Astrocyte (in vitro differentiated cells and primary cell): ENCODE results near the gene B4GALT5. TPM values are rescaled to one million over a fixed set of nuclear protein-coding genes. Genes with fewer than 3 reads are reported as not detected.

ENCODE experiments used
- DNase-seq: peaks from one replicate; pipeline ENCODE4 v3.0.0-alpha.2; 2010; ENCODE audit warnings: low read depth
- FAIRE-seq: peaks from 2 replicates; lab custom pipeline; 2011; peaks lifted over from hg19 to GRCh38; lab: Jason Lieb, UNC
- H2AFZ ChIP-seq: 2 replicates; pipeline ENCODE4 v1.6.0; 2012; ENCODE audit warnings: low read depth, low read length, inconsistent platforms
- H3K27ac ChIP-seq: 2 replicates; pipeline ENCODE4 v1.5.1; 2011; ENCODE audit warnings: low read depth, low read length, inconsistent platforms
- H3K27me3 ChIP-seq: 2 replicates; pipeline ENCODE4 v1.6.0; 2011; ENCODE audit warnings: low read length, inconsistent platforms; ENCODE audit not compliant: insufficient read depth
- H3K36me3 ChIP-seq: 2 replicates; pipeline ENCODE4 v1.5.1; 2011; ENCODE audit warnings: low read length, inconsistent platforms; ENCODE audit not compliant: insufficient read depth
- H3K4me1 ChIP-seq: 2 replicates; pipeline ENCODE4 v1.5.1; 2011; ENCODE audit warnings: low read length, inconsistent platforms; ENCODE audit not compliant: insufficient read depth
- H3K4me2 ChIP-seq: 2 replicates; pipeline ENCODE4 v1.6.0; 2012; ENCODE audit warnings: low read length, inconsistent platforms
- H3K4me3 ChIP-seq: 2 replicates; pipeline ENCODE4 v1.5.1; 2011; ENCODE audit warnings: low read depth, mild to moderate bottlenecking, low read length, inconsistent platforms; ENCODE audit not compliant: insufficient read depth
- H3K79me2 ChIP-seq: 2 replicates; pipeline ENCODE4 v1.6.0; 2012; ENCODE audit warnings: mild to moderate bottlenecking, low read length, inconsistent platforms; ENCODE audit not compliant: insufficient read depth
- H3K9ac ChIP-seq: 2 replicates; pipeline ENCODE4 v1.6.0; 2012; ENCODE audit warnings: mild to moderate bottlenecking, low read length, inconsistent platforms
- H3K9me3 ChIP-seq: 2 replicates; pipeline ENCODE4 v1.5.1; 2012; ENCODE audit warnings: low read depth, mild to moderate bottlenecking, low read length, inconsistent platforms; ENCODE audit not compliant: insufficient read depth
- H4K20me1 ChIP-seq: 2 replicates; pipeline ENCODE4 v1.6.0; 2012; ENCODE audit warnings: low read length, inconsistent platforms; ENCODE audit not compliant: insufficient read depth
- H3K27ac Mint-ChIP-seq: one replicate; pipeline ENCODE4 v1.8.0; 2021; ENCODE audit warnings: mild to moderate bottlenecking, mixed read lengths; ENCODE audit not compliant: unreplicated experiment
- H3K27me3 Mint-ChIP-seq: one replicate; pipeline ENCODE4 v1.8.0; 2021; ENCODE audit warnings: low read depth, mixed read lengths; ENCODE audit not compliant: unreplicated experiment
- H3K36me3 Mint-ChIP-seq: one replicate; pipeline ENCODE4 v1.8.0; 2021; ENCODE audit warnings: low read depth, mixed read lengths; ENCODE audit not compliant: unreplicated experiment
- H3K4me1 Mint-ChIP-seq: one replicate; pipeline ENCODE4 v1.8.0; 2021; ENCODE audit warnings: low read depth, mixed read lengths; ENCODE audit not compliant: unreplicated experiment
- H3K4me3 Mint-ChIP-seq: one replicate; pipeline ENCODE4 v1.8.0; 2021; ENCODE audit warnings: mild to moderate bottlenecking, moderate library complexity, mixed read lengths; ENCODE audit not compliant: unreplicated experiment
- H3K9me3 Mint-ChIP-seq: one replicate; pipeline ENCODE4 v1.8.0; 2021; ENCODE audit warnings: mild to moderate bottlenecking, mixed read lengths; ENCODE audit not compliant: unreplicated experiment
- CTCF ChIP-seq: IDR thresholded peaks from 2 replicates; pipeline ENCODE4 v1.5.1; 2011; ENCODE audit warnings: low read depth, mild to moderate bottlenecking, inconsistent platforms, low read length, moderate library complexity; ENCODE audit not compliant: insufficient read depth
- EZH2 ChIP-seq: IDR thresholded peaks from 2 replicates; pipeline ENCODE4 v1.6.1; 2012; ENCODE audit warnings: mild to moderate bottlenecking, low read length, inconsistent platforms; ENCODE audit not compliant: insufficient read depth
- total RNA-seq: library from RNA; stranded (reverse); gene quantifications from 2 replicates; pipeline ENCODE4 v1.2.1, GENCODE V29; 2021

B4GALT5 gene
- total RNA-seq, 1 donor from 2014 or later, result 41.9 TPM

GRCh38 chr20:49633023-49633422 is 80.7 kb downstream of the B4GALT5 start:
- Mint-ChIP-seq H3K36me3 (peaks cover 16% of the 10 kb centered on the region), H3K27ac (no peak overlapping the region), H3K4me1 (peaks cover 11% of the 10 kb centered on the region), H3K27me3 (no peaks in the 10 kb centered on the region), H3K9me3 (peaks cover 3% of the 10 kb centered on the region), H3K4me3 (no peak overlapping the region)
- no peak overlapping the region for H3K9ac ChIP-seq
- H3K9me3 ChIP-seq, result no peaks in the 10 kb centered on the region
- no peak overlapping the region for H3K4me2 ChIP-seq
- FAIRE-seq, result no peak
- no peaks in the 10 kb centered on the region for H3K4me1 ChIP-seq
- no peaks in the 10 kb centered on the region for H3K79me2 ChIP-seq
- no peak for DNase-seq
- no peak overlapping the region for H3K4me3 ChIP-seq
- H3K36me3 ChIP-seq, result peaks cover 5% of the 10 kb centered on the region
- no peaks in the 10 kb centered on the region for H3K27me3 ChIP-seq
- H4K20me1 ChIP-seq, result no peaks in the 10 kb centered on the region
- no peak overlapping the region for H2AFZ ChIP-seq
- no peak for TF ChIP-seq CTCF
- no peak overlapping the region for H3K27ac ChIP-seq

GRCh38 chr20:49631856-49632418 is 81.7 kb downstream of the B4GALT5 start:
- peaks cover 16% of the 10 kb centered on the region for H3K36me3 Mint-ChIP-seq
- Histone ChIP-seq H3K4me1 (no peaks in the 10 kb centered on the region), H3K9me3 (no peaks in the 10 kb centered on the region), H3K9ac (no peak overlapping the region), H3K27me3 (no peaks in the 10 kb centered on the region), H3K4me3 (no peak overlapping the region), H3K27ac (no peak overlapping the region), H3K36me3 (peaks cover 3% of the 10 kb centered on the region), H4K20me1 (no peaks in the 10 kb centered on the region), H2AFZ (no peak overlapping the region), H3K79me2 (no peaks in the 10 kb centered on the region), H3K4me2 (no peak overlapping the region)
- peaks cover 3% of the 10 kb centered on the region for H3K9me3 Mint-ChIP-seq
- no peaks in the 10 kb centered on the region for H3K27me3 Mint-ChIP-seq
- H3K4me1 Mint-ChIP-seq, result peaks cover 11% of the 10 kb centered on the region
- TF ChIP-seq CTCF, result no peak
- no peak for TF ChIP-seq EZH2
- H3K27ac Mint-ChIP-seq, result no peak overlapping the region
- FAIRE-seq (no peak), DNase-seq (no peak)
- no peak overlapping the region for H3K4me3 Mint-ChIP-seq

- FAIRE-seq (no peak), DNase-seq (peak; percentile 25)
- Histone ChIP-seq H3K4me2 (no peak overlapping the region), H4K20me1 (no peaks in the 10 kb centered on the region), H3K9me3 (no peaks in the 10 kb centered on the region), H3K4me3 (no peak overlapping the region), H3K27ac (no peak overlapping the region), H3K36me3 (peaks cover 3% of the 10 kb centered on the region), H3K27me3 (no peaks in the 10 kb centered on the region), H3K79me2 (no peaks in the 10 kb centered on the region), H3K9ac (no peak overlapping the region), H2AFZ (no peak overlapping the region), H3K4me1 (no peaks in the 10 kb centered on the region)
- H3K27ac Mint-ChIP-seq, result no peak overlapping the region
- H3K4me1 Mint-ChIP-seq, result peaks cover 11% of the 10 kb centered on the region
- H3K9me3 Mint-ChIP-seq, result peaks cover 3% of the 10 kb centered on the region
- H3K36me3 Mint-ChIP-seq, result peaks cover 11% of the 10 kb centered on the region
- H3K27me3 Mint-ChIP-seq, result no peaks in the 10 kb centered on the region
- no peak overlapping the region for H3K4me3 Mint-ChIP-seq
- TF ChIP-seq EZH2 (no peak), CTCF (no peak)
Measured at GRCh38 chr20:49631061-49631716, 82.5 kb downstream of the B4GALT5 start.
